HCT116 (cell line): ENCODE data around the gene NOX4. TPM values are rescaled to one million over a fixed set of nuclear protein-coding genes. Genes with fewer than 3 reads are reported as not detected.

ENCODE experiments used
- ATAC-seq: fragments of 200-7000 bp; cut with Tn5 transposase; 2 replicates; pipeline ENCODE4 v1.9.1; 2020; ENCODE audit warnings: mild to moderate bottlenecking, moderate library complexity
- BruUV-seq: library from RNA; stranded (reverse); fragments of 400-500 nt; replicated peaks from 2 replicates; lab custom pipeline; 2021; lab: Mats Ljungman, UMichigan
- CTCF ChIA-PET: fragments of 300-600 bp; sonication (Branson Sonifier 250); formaldehyde crosslinking; loops from one replicate; lab custom pipeline; 2021; ENCODE audit warnings: antibody characterized with exemption; lab: Charles Lee
- POLR2A ChIA-PET: fragments of 300-600, 350-600 bp; sonication (Branson Sonifier 250); formaldehyde crosslinking; loops from one replicate; lab custom pipeline; 2021; ENCODE audit warnings: antibody characterized with exemption; lab: Charles Lee
- RAD21 ChIA-PET, 2 experiments: fragments of 300-600 bp; sonication (Branson Sonifier 250); formaldehyde crosslinking; loops; one replicate each; lab custom pipeline; 2023; ENCODE audit warnings: low total read pairs in 2 of 2; ENCODE audit not compliant: uncharacterized antibody in 2 of 2, unreplicated experiment in 2 of 2, low non-redundant PET in 1 of 2; lab: Charles Lee
- DNase-seq: peaks from one replicate; pipeline ENCODE4 v3.0.0-alpha.2; 2010; ENCODE audit warnings: low read depth, low spot score
- H2AFZ ChIP-seq: fragments of 200-600 bp; shearing (Covaris generic), sonication (generic); 2 replicates; pipeline ENCODE4 v1.6.1; 2017; ENCODE audit warnings: low read depth, mixed run types, mixed read lengths, antibody characterized with exemption, low read length; ENCODE audit not compliant: poor library complexity, severe bottlenecking
- H3K27ac ChIP-seq: 2 replicates; pipeline ENCODE4 v1.5.1; 2012; ENCODE audit warnings: low read depth, low read length
- H3K27me3 ChIP-seq: fragments of 200-600 bp; sonication (generic); 2 replicates; pipeline ENCODE4 v1.6.1; 2016; ENCODE audit warnings: mixed run types, low read length, mixed read lengths; ENCODE audit not compliant: insufficient read depth
- H3K36me3 ChIP-seq, 2 experiments: fragments of 200-500 bp in 1 of 2; fragments of 200-600 bp in 1 of 2; sonication (Bioruptor generic) in 1 of 2; sonication (generic) in 1 of 2; 2 replicates each; pipeline versions ENCODE4 v1.5.1 to v1.6.1; 2014 to 2016; ENCODE audit warnings: low read length in 2 of 2, inconsistent platforms in 1 of 2, mixed read lengths in 1 of 2, mixed run types in 1 of 2; ENCODE audit not compliant: insufficient read depth in 2 of 2, control insufficient read depth in 1 of 2
- H3K4me1 ChIP-seq, 2 experiments: fragments of 200-600 bp in 1 of 2; sonication (generic) in 1 of 2; 2 replicates each; pipeline versions ENCODE4 v1.5.1 to v1.6.1; 2012 to 2017; ENCODE audit warnings: low read length in 2 of 2, inconsistent platforms in 1 of 2, mild to moderate bottlenecking in 1 of 2, mixed read lengths in 1 of 2, mixed run types in 1 of 2, moderate library complexity in 1 of 2; ENCODE audit not compliant: insufficient read depth in 2 of 2, control insufficient read depth in 1 of 2
- H3K4me2 ChIP-seq: fragments of 200-600 bp; sonication (generic); 2 replicates; pipeline ENCODE4 v1.6.1; 2017; ENCODE audit warnings: mixed run types, low read length, mixed read lengths
- H3K4me3 ChIP-seq, 2 experiments: fragments of 200-600 bp in 1 of 2; sonication (generic) in 1 of 2; replicated peaks in 1 of 2; 2 replicates each; pipeline ENCODE4 v1.5.1; 2011 to 2016; ENCODE audit warnings: low read length in 2 of 2, control low read depth in 1 of 2, low read depth in 1 of 2, mild to moderate bottlenecking in 1 of 2, mixed read lengths in 1 of 2, mixed run types in 1 of 2
- H3K79me2 ChIP-seq: fragments of 200-600 bp; sonication (generic); 2 replicates; pipeline ENCODE4 v1.6.1; 2017; ENCODE audit warnings: mild to moderate bottlenecking, mixed run types, low read length, moderate library complexity, mixed read lengths; ENCODE audit not compliant: insufficient read depth
- H3K9ac ChIP-seq: fragments of 200-600 bp; sonication (generic); 2 replicates; pipeline ENCODE4 v1.6.1; 2016; ENCODE audit warnings: low read length, mixed read lengths
- H3K9me2 ChIP-seq: fragments of 200-600 bp; sonication (generic), shearing (Covaris generic); 2 replicates; pipeline ENCODE4 v1.6.1; 2017; ENCODE audit warnings: mixed run types, mild to moderate bottlenecking, moderate library complexity; ENCODE audit not compliant: insufficient read depth
- H3K9me3 ChIP-seq, 2 experiments: fragments of 200-500 bp in 1 of 2; fragments of 200-600 bp in 1 of 2; sonication (Bioruptor generic) in 1 of 2; sonication (generic) in 1 of 2; 2 replicates each; pipeline ENCODE4 v1.6.1; 2014 to 2017; ENCODE audit warnings: low read length in 2 of 2, mixed read lengths in 2 of 2, inconsistent platforms in 1 of 2, low read depth in 1 of 2, mild to moderate bottlenecking in 1 of 2, mixed run types in 1 of 2, moderate library complexity in 1 of 2; ENCODE audit not compliant: control insufficient read depth in 1 of 2, insufficient read depth in 1 of 2
- H4K20me1 ChIP-seq: fragments of 200-600 bp; sonication (generic), shearing (Covaris generic); 2 replicates; pipeline ENCODE4 v1.6.1; 2017; ENCODE audit warnings: mixed run types, mild to moderate bottlenecking, moderate library complexity; ENCODE audit not compliant: insufficient read depth
- ATF3 ChIP-seq: IDR thresholded peaks from 2 replicates; pipeline ENCODE4 v1.6.1; 2012
- CTCF ChIP-seq, 3 experiments: fragments of 200-600 bp in 1 of 3; sonication (generic) in 1 of 3; IDR thresholded peaks in 2 of 3; conservative IDR thresholded peaks in 1 of 3; 2 replicates each; pipeline ENCODE4 v1.5.1; 2012 to 2017; ENCODE audit warnings: low read depth in 2 of 3, low read length in 2 of 3, antibody characterized with exemption in 1 of 3, borderline replicate concordance in 1 of 3, control low read depth in 1 of 3, mild to moderate bottlenecking in 1 of 3, mixed read lengths in 1 of 3, mixed run types in 1 of 3, moderate library complexity in 1 of 3; ENCODE audit not compliant: insufficient read depth in 1 of 3
- EGR1 ChIP-seq: IDR thresholded peaks from 2 replicates; pipeline ENCODE4 v1.6.1; 2012; ENCODE audit warnings: low read depth
- ELF1 ChIP-seq: IDR thresholded peaks from 2 replicates; pipeline ENCODE4 v1.6.1; 2012; ENCODE audit warnings: low read depth, borderline replicate concordance
- EZH2 ChIP-seq: fragments of 200-600 bp; sonication (generic); IDR thresholded peaks from 2 replicates; pipeline ENCODE4 v1.6.1; 2017; ENCODE audit warnings: antibody characterized with exemption, mixed run types
- EZH2phosphoT487 ChIP-seq: fragments of 200-600 bp; IDR thresholded peaks from 2 replicates; pipeline ENCODE4 v1.6.1; 2018; ENCODE audit warnings: antibody characterized with exemption, borderline replicate concordance
- FOSL1 ChIP-seq: IDR thresholded peaks from 2 replicates; pipeline ENCODE4 v1.6.1; 2012; ENCODE audit warnings: low read depth
- POLR2AphosphoS5 ChIP-seq: IDR thresholded peaks from 2 replicates; pipeline ENCODE4 v1.6.1; 2011; ENCODE audit warnings: mild to moderate bottlenecking, low read depth, low read length, moderate library complexity
- RAD21 ChIP-seq: IDR thresholded peaks from 2 replicates; pipeline ENCODE4 v1.6.1; 2012; ENCODE audit warnings: low read depth, mild to moderate bottlenecking
- REST ChIP-seq: IDR thresholded peaks from 2 replicates; pipeline ENCODE4 v1.6.1; 2012; ENCODE audit warnings: low read depth
- SRF ChIP-seq: IDR thresholded peaks from 2 replicates; pipeline ENCODE4 v1.6.1; 2012; ENCODE audit warnings: low read depth
- ZBTB33 ChIP-seq: IDR thresholded peaks from 2 replicates; pipeline ENCODE4 v1.6.1; 2011; ENCODE audit warnings: mild to moderate bottlenecking, low read length, moderate library complexity; ENCODE audit not compliant: insufficient replicate concordance; ENCODE audit errors: extremely low read depth
- ZNF274 ChIP-seq: fragments of 200-500 bp; sonication (Bioruptor generic); IDR thresholded peaks from 2 replicates; pipeline ENCODE4 v1.6.1; 2014; ENCODE audit warnings: mild to moderate bottlenecking, low read depth, low read length, inconsistent platforms
- intact Hi-C: fragments of 100-400 bp; cut with micrococcal nuclease; formaldehyde crosslinking; loops from 2 replicates; pipeline ENCODE4 v1.10.0; 2022
- total RNA-seq: library from RNA; stranded (reverse); gene quantifications from one replicate; pipeline ENCODE4 v1.2.1, GENCODE V29; 2021; ENCODE audit not compliant: unreplicated experiment

Gene NOX4
- total RNA-seq, 1 experiment from 2014 or later: not detected

- Histone ChIP-seq H3K9me2 (no peaks in the 10 kb centered on the region), H3K27me3 (no peaks in the 10 kb centered on the region), H3K79me2 (no peaks in the 10 kb centered on the region), H3K9ac (no peak overlapping the region), H4K20me1 (no peaks in the 10 kb centered on the region), H2AFZ (no peak overlapping the region), H3K4me3 (no peak overlapping the region), H3K9me3 (no peaks in the 10 kb centered on the region), H3K4me1 (no peaks in the 10 kb centered on the region), H3K4me2 (no peak overlapping the region), H3K27ac (no peak overlapping the region), H3K36me3 (no peaks in the 10 kb centered on the region)
- CTCF ChIA-PET: interaction anchor here (2.2 kb wide), 1 partner anchor 9 kb away, joined by 6 read pairs; no protein-coding TSS in a partner anchor
- RAD21 ChIA-PET: no interaction called here
- no TSS peak for BruUV-seq
- TF ChIP-seq POLR2AphosphoS5: no peak
- no peak for DNase-seq
- POLR2A ChIA-PET: no interaction called here
- ATAC-seq: no peak
- intact Hi-C loops: no loop called here
Measured at GRCh38 chr11:89508544-89508943, 17.4 kb upstream of the NOX4 start.

GRCh38 chr11:89504270-89504669, 13.1 kb upstream of the NOX4 start:
- TF ChIP-seq ATF3 (no peak), EZH2 (no peak), ELF1 (no peak), CTCF (IDR thresholded peaks at IDR 0.05 in 2 of 3, conservative IDR thresholded peaks at IDR 0.05 in 1 of 3; ENCODE audit: borderline replicate concordance in 1 of 3, insufficient read depth in 1 of 3, low read depth in 2 of 3, low read length in 2 of 3) (no peak), SRF (no peak), REST (no peak), RAD21 (no peak), FOSL1 (no peak), EZH2phosphoT487 (no peak), EGR1 (no peak), ZBTB33 (no peak), ZNF274 (no peak)
- H3K9me3 ChIP-seq: no peaks in the 10 kb centered on the region
- BruUV-seq: no TSS peak
- RAD21 ChIA-PET: no interaction called here
- POLR2A ChIA-PET: no interaction called here
- H3K27me3 ChIP-seq: peaks cover 13% of the 10 kb centered on the region; the same call in 1 of the 2 replicates
- H4K20me1 ChIP-seq: no peaks in the 10 kb centered on the region; the same call in 1 of the 2 replicates
- H3K79me2 ChIP-seq: no peaks in the 10 kb centered on the region
- H3K9ac ChIP-seq: no peak overlapping the region
- no peak overlapping the region for H3K27ac ChIP-seq
- ATAC-seq (no peak), DNase-seq (no peak)
- H3K4me1 ChIP-seq: no peaks in the 10 kb centered on the region
- intact Hi-C loops: no loop called here
- H3K4me2 ChIP-seq: no peak overlapping the region
- H3K4me3 ChIP-seq: no peak overlapping the region
- H2AFZ ChIP-seq: no peak overlapping the region
- H3K9me2 ChIP-seq: no peaks in the 10 kb centered on the region
- CTCF ChIA-PET: no interaction called here
- H3K36me3 ChIP-seq: no peaks in the 10 kb centered on the region
